A549 (cell line): ENCODE measurements around the gene ZNF496. TPM values are rescaled to one million over a fixed set of nuclear protein-coding genes. Genes with fewer than 3 reads are reported as not detected.
A peak's percentile ranks its signal among the peaks of the same experiment; 100 is the strongest.

Source experiments
- ATAC-seq, 2 experiments: fragments of 200-7000 bp in 1 of 2; fragments of >200 bp in 1 of 2; cut with Nextera tagmentation in 1 of 2; cut with Tn5 transposase in 1 of 2; 3 replicates each; pipeline versions ENCODE4 v1.8.0 to v1.9.1; 2018 to 2020; ENCODE audit warnings: mild to moderate bottlenecking in 1 of 2, moderate library complexity in 1 of 2
- CTCF ChIA-PET: fragments of 300-600 bp; sonication (Branson Sonifier 250); formaldehyde crosslinking; extraction: SDS; loops from one replicate; lab custom pipeline; 2021; ENCODE audit warnings: antibody characterized with exemption, inconsistent platforms; lab: Yijun Ruan, JAX
- POLR2A ChIA-PET: fragments of 350-600 bp; formaldehyde crosslinking; extraction: SDS; loops from one replicate; lab custom pipeline; 2021; ENCODE audit warnings: antibody characterized with exemption, inconsistent platforms; lab: Yijun Ruan, JAX
- DNase-seq, 2 experiments: peaks; one replicate each; pipeline versions ENCODE4 v3.0.0 to v3.0.0-alpha.2; 2011 to 2016; ENCODE audit warnings: low read depth in 1 of 2, low spot score in 1 of 2
- FAIRE-seq: peaks from 2 replicates; lab custom pipeline; 2011; peaks lifted over from hg19 to GRCh38; lab: Jason Lieb, UNC
- H3K27ac ChIP-seq, 2 experiments: fragments of >200 bp; sonication (Bioruptor Twin); formaldehyde crosslinking; 3 replicates each; pipeline ENCODE4 v1.5.1; 2016 to 2017
- H3K4me1 ChIP-seq: fragments of >200 bp; sonication (Bioruptor Twin); formaldehyde crosslinking; 3 replicates; pipeline ENCODE4 v1.6.1; 2016
- H3K4me2 ChIP-seq: fragments of >200 bp; sonication (Bioruptor Twin); formaldehyde crosslinking; 3 replicates; pipeline ENCODE4 v1.6.1; 2016
- H3K4me3 ChIP-seq: fragments of >200 bp; sonication (Bioruptor Twin); formaldehyde crosslinking; 3 replicates; pipeline ENCODE4 v1.5.1; 2016
- H3K9me3 ChIP-seq: fragments of >200 bp; sonication (Bioruptor Twin); formaldehyde crosslinking; 3 replicates; pipeline ENCODE4 v1.6.1; 2016
- ATOH8 ChIP-seq: fragments of 250-450 bp; sonication (Bioruptor Pico); IDR thresholded peaks from 2 replicates; pipeline ENCODE4 v1.5.0; 2020; ENCODE audit warnings: low read depth, mild to moderate bottlenecking, moderate library complexity
- CBX8 ChIP-seq: fragments of 200-600 bp; sonication (generic); IDR thresholded peaks from 2 replicates; pipeline ENCODE4 v1.6.1; 2016
- EHMT2 ChIP-seq: fragments of 200-600 bp; sonication (generic); IDR thresholded peaks from 2 replicates; pipeline ENCODE4 v1.6.1; 2016; ENCODE audit warnings: antibody characterized with exemption, low read depth, mild to moderate bottlenecking, moderate library complexity
- EP300 ChIP-seq, 2 experiments: fragments of >200 bp; sonication (Bioruptor Twin); formaldehyde crosslinking; IDR thresholded peaks; 2 replicates in 1 of 2; 3 replicates in 1 of 2; pipeline ENCODE4 v1.6.1; 2016 to 2017
- FOSB ChIP-seq: fragments of 250-450 bp; sonication (Bioruptor Pico); IDR thresholded peaks from 2 replicates; pipeline ENCODE4 v1.5.0; 2020; ENCODE audit warnings: mild to moderate bottlenecking, moderate library complexity
- GATA3 ChIP-seq: IDR thresholded peaks from 2 replicates; pipeline ENCODE4 v1.6.1; 2012; ENCODE audit warnings: borderline replicate concordance
- HDAC2 ChIP-seq: fragments of 200-600 bp; sonication (generic); IDR thresholded peaks from 2 replicates; pipeline ENCODE4 v1.6.1; 2016
- HOXB13 ChIP-seq: fragments of 250-450 bp; sonication (Bioruptor Pico); IDR thresholded peaks from 2 replicates; pipeline ENCODE4 v1.5.0; 2020; ENCODE audit warnings: low read depth, mild to moderate bottlenecking, moderate library complexity
- JUN ChIP-seq, 2 experiments: fragments of >200 bp; sonication (Bioruptor Twin); formaldehyde crosslinking; IDR thresholded peaks; 2 replicates in 1 of 2; 3 replicates in 1 of 2; pipeline ENCODE4 v1.6.1; 2016 to 2017
- JUNB ChIP-seq: fragments of >200 bp; sonication (Bioruptor Twin); formaldehyde crosslinking; IDR thresholded peaks from 2 replicates; pipeline ENCODE4 v1.6.1; 2016
- KDM1A ChIP-seq: fragments of 200-600 bp; sonication (generic); IDR thresholded peaks from 2 replicates; pipeline ENCODE4 v1.6.1; 2016; ENCODE audit warnings: low read depth, mild to moderate bottlenecking
- MAFK ChIP-seq: fragments of 450-650 bp; IDR thresholded peaks from 2 replicates; pipeline ENCODE4 v1.6.1; 2014; ENCODE audit not compliant: partially characterized antibody
- MAX ChIP-seq: IDR thresholded peaks from 2 replicates; pipeline ENCODE4 v1.6.1; 2012
- MYC ChIP-seq: IDR thresholded peaks from 2 replicates; pipeline ENCODE4 v1.6.1; 2012; ENCODE audit warnings: mild to moderate bottlenecking, inconsistent platforms, low read length, improper control_type of control experiment, borderline replicate concordance
- PBX3 ChIP-seq: IDR thresholded peaks from 2 replicates; pipeline ENCODE4 v1.6.1; 2012
- PHF8 ChIP-seq: fragments of 200-600 bp; sonication (generic); IDR thresholded peaks from 2 replicates; pipeline ENCODE4 v1.6.1; 2016; ENCODE audit warnings: low read depth, mild to moderate bottlenecking, antibody characterized with exemption, moderate library complexity, borderline replicate concordance
- POLR2A ChIP-seq: IDR thresholded peaks from 2 replicates; pipeline ENCODE4 v1.6.1; 2012; ENCODE audit warnings: mild to moderate bottlenecking, low read length
- RAD21 ChIP-seq, 2 experiments: fragments of >200 bp in 1 of 2; sonication (Bioruptor Twin) in 1 of 2; formaldehyde crosslinking in 1 of 2; IDR thresholded peaks in 1 of 2; conservative IDR thresholded peaks in 1 of 2; 2 replicates in 1 of 2; 3 replicates in 1 of 2; pipeline ENCODE4 v1.6.1; 2012 to 2018; ENCODE audit warnings: inconsistent platforms in 1 of 2
- RARB ChIP-seq: fragments of 250-450 bp; sonication (Bioruptor Pico); IDR thresholded peaks from 2 replicates; pipeline ENCODE4 v1.8.0; 2021; ENCODE audit warnings: mild to moderate bottlenecking, moderate library complexity
- RCOR1 ChIP-seq: fragments of 150-350 bp; IDR thresholded peaks from 2 replicates; pipeline ENCODE4 v1.6.1; 2014; ENCODE audit warnings: antibody characterized with exemption, low read length, low read depth
- REST ChIP-seq: fragments of 200-600 bp; sonication (generic); IDR thresholded peaks from 2 replicates; pipeline ENCODE4 v1.6.1; 2016; ENCODE audit warnings: antibody characterized with exemption, mild to moderate bottlenecking, moderate library complexity
- RNF2 ChIP-seq: fragments of 200-600 bp; sonication (generic); IDR thresholded peaks from 2 replicates; pipeline ENCODE4 v1.6.1; 2016; ENCODE audit warnings: low read depth, mild to moderate bottlenecking, antibody characterized with exemption, moderate library complexity, borderline replicate concordance
- ZC3H11A ChIP-seq: fragments of 450-650 bp; IDR thresholded peaks from 2 replicates; pipeline ENCODE4 v1.6.1; 2014; ENCODE audit warnings: antibody characterized with exemption, mild to moderate bottlenecking
- ZFP36 ChIP-seq: fragments of 450-650 bp; IDR thresholded peaks from 2 replicates; pipeline ENCODE4 v1.6.1; 2014; ENCODE audit warnings: borderline replicate concordance; ENCODE audit not compliant: partially characterized antibody
- ZNF302 ChIP-seq: fragments of 250-450 bp; sonication (Bioruptor Pico); IDR thresholded peaks from 2 replicates; pipeline ENCODE4 v1.9.0; 2021; ENCODE audit warnings: inconsistent platforms, mild to moderate bottlenecking, moderate library complexity
- ZSCAN20 ChIP-seq: fragments of 250-450 bp; sonication (Bioruptor Pico); IDR thresholded peaks from 2 replicates; pipeline ENCODE4 v1.8.0; 2022; ENCODE audit warnings: mild to moderate bottlenecking, moderate library complexity
- WGBS: methylation state at CpG from one replicate; pipeline ENCODE4 v1.1.6; 2017; ENCODE audit errors: missing lambda C conversion rate; 5-methylcytosine and 5-hydroxymethylcytosine counted together
- polyA plus RNA-seq, 4 experiments: library from polyadenylated mRNA; depleted of rRNA in 3 of 4; stranded (reverse); fragments of >200 nt; fragmentation: RNase III in 1 of 4; extraction: RNeasy Plus Mini Kit Qiagen cat#74134 plus additional on column Dnase treatment in 1 of 4; gene quantifications; 2 replicates in 3 of 4; 3 replicates in 1 of 4; pipeline ENCODE4 v1.2.3, GENCODE V29; 2011 to 2017
- TF ChIP-seq, protein P1 (sequence below): IDR thresholded peaks from 2 replicates; pipeline ENCODE4 v1.6.1; 2012; ENCODE audit warnings: low read depth, borderline replicate concordance
- TF ChIP-seq, protein P2 (sequence below): fragments of >200 bp; sonication (Bioruptor Twin); formaldehyde crosslinking; IDR thresholded peaks from 2 replicates; pipeline ENCODE4 v1.6.1; 2016

ZNF496 gene
- polyA plus RNA-seq, 2 of the 4 experiments (the other 2 are of a cell fraction) = 13.1 to 16.1 TPM

GRCh38 chr1:247332215-247332622, 552 bp upstream of the ZNF496 start:
- peak overlapping the region; percentile 98 for H3K4me3 ChIP-seq
- no CpG with 5 or more reads among the region's 38 CpGs for WGBS
- H3K4me2 ChIP-seq = peak overlapping the region; percentile 77
- ATAC-seq = peak; percentile 52 to 58
- ChIA-PET POLR2A (no interaction called here), CTCF (interaction anchor here (0.7 to 1.7 kb wide), 2 partner anchors 11 to 58 kb away, joined by 4 to 5 read pairs; no protein-coding TSS in a partner anchor)
- TF ChIP-seq MAFK = no peak
- peak; percentile 93 for TF ChIP-seq MAX
- TF ChIP-seq ZC3H11A = no peak
- TF ChIP-seq ATOH8 (CRISPR knock-in tag) = peak; percentile 3; the same call in 1 of the 2 replicates
- peak; percentile 76 for TF ChIP-seq PHF8
- peak; percentile 2 to 4; a peak in 1 of 5 replicates for TF ChIP-seq JUN (IDR thresholded peaks at IDR 0.05)
- no peak for TF ChIP-seq HDAC2
- 0 out of 2 replicates have a peak, but pooled peaks have one; percentile 49 for TF ChIP-seq RNF2
- TF ChIP-seq GATA3 = no peak
- no peak for TF ChIP-seq ZNF302 (CRISPR knock-in tag)
- TF ChIP-seq, protein P1, sequence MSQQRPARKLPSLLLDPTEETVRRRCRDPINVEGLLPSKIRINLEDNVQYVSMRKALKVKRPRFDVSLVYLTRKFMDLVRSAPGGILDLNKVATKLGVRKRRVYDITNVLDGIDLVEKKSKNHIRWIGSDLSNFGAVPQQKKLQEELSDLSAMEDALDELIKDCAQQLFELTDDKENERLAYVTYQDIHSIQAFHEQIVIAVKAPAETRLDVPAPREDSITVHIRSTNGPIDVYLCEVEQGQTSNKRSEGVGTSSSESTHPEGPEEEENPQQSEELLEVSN = peak; percentile 85; the same call in 1 of the 2 replicates
- TF ChIP-seq KDM1A = no peak
- TF ChIP-seq PBX3 = no peak
- TF ChIP-seq ZFP36 = no peak
- TF ChIP-seq RCOR1 = no peak
- H3K4me1 ChIP-seq = peaks cover 19% of the 10 kb centered on the region; the same call in 1 of the 3 replicates
- peak; percentile 51 to 53 for DNase-seq
- no peak for FAIRE-seq
- no peaks in the 10 kb centered on the region for H3K9me3 ChIP-seq
- peak overlapping the region; percentile 94 to 99 for H3K27ac ChIP-seq

DNA sequence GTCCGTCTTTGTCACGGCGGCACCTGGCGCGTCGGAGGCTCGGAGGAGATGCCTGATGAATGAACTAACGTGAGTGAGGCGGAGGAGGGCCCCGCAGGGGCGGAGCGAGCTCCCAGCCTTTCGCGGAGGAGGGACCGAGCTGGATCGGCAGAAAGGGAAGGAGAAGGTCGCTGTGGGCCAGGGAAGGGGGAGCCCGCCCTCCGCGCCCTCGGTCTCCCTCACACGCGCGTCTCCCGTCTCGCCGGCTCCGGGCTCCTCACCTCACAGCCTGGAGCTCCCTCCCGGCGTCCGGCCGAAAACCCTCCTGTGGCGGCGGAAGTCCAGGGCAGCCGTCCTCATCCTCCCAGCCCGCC, 519 bp downstream of the ZNF496 start:
- WGBS = 2% methylated on average over 11 of the region's 36 CpGs
- FAIRE-seq = no peak
- ChIA-PET CTCF (no interaction called here), POLR2A (interaction anchor here (0.5 to 0.7 kb wide), 3 partner anchors 52 to 463 kb away, joined by 3 to 4 read pairs (median 4); no protein-coding TSS in a partner anchor)
- ATAC-seq = peak; percentile 77 to 85
- H3K9me3 ChIP-seq = no peaks in the 10 kb centered on the region
- H3K4me2 ChIP-seq = peak overlapping the region; percentile 77
- peak overlapping the region; percentile 94 to 99 for H3K27ac ChIP-seq
- TF ChIP-seq PHF8 (peak; percentile 74), HOXB13 (CRISPR knock-in tag) (no peak), EHMT2 (no peak), CBX8 (no peak), RARB (CRISPR knock-in tag) (no peak), ZSCAN20 (CRISPR knock-in tag) (no peak), EP300 (IDR thresholded peaks at IDR 0.05) (no peak), ZNF302 (CRISPR knock-in tag) (no peak), JUNB (no peak), RAD21 (conservative IDR thresholded peaks at IDR 0.05 in 1 of 2, IDR thresholded peaks at IDR 0.05 in 1 of 2) (no peak), REST (no peak), MAFK (no peak), FOSB (CRISPR knock-in tag) (no peak), MYC (no peak), POLR2A (peak; percentile 42), HDAC2 (no peak)
- TF ChIP-seq, protein P2, sequence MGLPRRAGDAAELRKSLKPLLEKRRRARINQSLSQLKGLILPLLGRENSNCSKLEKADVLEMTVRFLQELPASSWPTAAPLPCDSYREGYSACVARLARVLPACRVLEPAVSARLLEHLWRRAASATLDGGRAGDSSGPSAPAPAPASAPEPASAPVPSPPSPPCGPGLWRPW = no peak
- peaks cover 18% of the 10 kb centered on the region; the same call in 1 of the 3 replicates for H3K4me1 ChIP-seq
- peak; percentile 68 to 81 for DNase-seq
- peak overlapping the region; percentile 98 for H3K4me3 ChIP-seq
